Mesothelial cell of epicardium (in vitro differentiated cells): Measurements from ENCODE around the gene FTSJ1. TPM values are rescaled to one million over a fixed set of nuclear protein-coding genes. Genes with fewer than 3 reads are reported as not detected.
A peak's percentile ranks its signal among the peaks of the same experiment; 100 is the strongest.

Experiments used
- DNase-seq, 2 experiments: peaks; one replicate each; pipeline ENCODE4 v3.0.0; 2021; ENCODE audit warnings: low spot score in 2 of 2; ENCODE audit not compliant: unreplicated experiment in 2 of 2
- H3K27ac Mint-ChIP-seq: 2 replicates; pipeline ENCODE4 v1.8.0; 2021; ENCODE audit warnings: mixed read lengths
- H3K27me3 Mint-ChIP-seq: 2 replicates; pipeline ENCODE4 v1.8.0; 2021; ENCODE audit warnings: low read depth, mixed read lengths
- H3K36me3 Mint-ChIP-seq: 2 replicates; pipeline ENCODE4 v1.8.0; 2021; ENCODE audit warnings: mixed read lengths
- H3K4me1 Mint-ChIP-seq: 2 replicates; pipeline ENCODE4 v1.8.0; 2021; ENCODE audit warnings: mixed read lengths
- H3K4me3 Mint-ChIP-seq: 2 replicates; pipeline ENCODE4 v1.8.0; 2021; ENCODE audit warnings: mild to moderate bottlenecking, moderate library complexity, mixed read lengths
- H3K9me3 Mint-ChIP-seq: 2 replicates; pipeline ENCODE4 v1.8.0; 2021; ENCODE audit warnings: mixed read lengths
- CTCF ChIP-seq: fragments of 200-600 bp; sonication (generic); IDR thresholded peaks from one replicate; pipeline ENCODE4 v1.5.0; 2021; ENCODE audit warnings: antibody characterized with exemption; ENCODE audit not compliant: unreplicated experiment
- total RNA-seq: library from RNA; stranded (reverse); gene quantifications from 3 replicates; pipeline ENCODE4 v1.2.1, GENCODE V29; 2021

The FTSJ1 gene
- total RNA-seq, 1 donor from 2014 or later = 42.2 TPM

- peaks cover under 1% of the 10 kb centered on the region for H3K4me1 Mint-ChIP-seq
- no peak overlapping the region for H3K27ac Mint-ChIP-seq
- DNase-seq = no peak
- no peaks in the 10 kb centered on the region for H3K9me3 Mint-ChIP-seq
- H3K4me3 Mint-ChIP-seq = no peak overlapping the region
- no peaks in the 10 kb centered on the region for H3K36me3 Mint-ChIP-seq
- no peak for TF ChIP-seq CTCF
- H3K27me3 Mint-ChIP-seq = no peaks in the 10 kb centered on the region
Observed at GRCh38 chrX:48504261-48504660, 28.3 kb downstream of the FTSJ1 start.

- Mint-ChIP-seq H3K27ac (no peak overlapping the region), H3K9me3 (peaks cover under 1% of the 10 kb centered on the region), H3K4me3 (no peak overlapping the region), H3K4me1 (peaks cover 6% of the 10 kb centered on the region), H3K36me3 (no peaks in the 10 kb centered on the region), H3K27me3 (no peaks in the 10 kb centered on the region)
- no peak for TF ChIP-seq CTCF
- no peak for DNase-seq
Observed at GRCh38 chrX:48505481-48505880, 29.5 kb downstream of the FTSJ1 start.

DNA sequence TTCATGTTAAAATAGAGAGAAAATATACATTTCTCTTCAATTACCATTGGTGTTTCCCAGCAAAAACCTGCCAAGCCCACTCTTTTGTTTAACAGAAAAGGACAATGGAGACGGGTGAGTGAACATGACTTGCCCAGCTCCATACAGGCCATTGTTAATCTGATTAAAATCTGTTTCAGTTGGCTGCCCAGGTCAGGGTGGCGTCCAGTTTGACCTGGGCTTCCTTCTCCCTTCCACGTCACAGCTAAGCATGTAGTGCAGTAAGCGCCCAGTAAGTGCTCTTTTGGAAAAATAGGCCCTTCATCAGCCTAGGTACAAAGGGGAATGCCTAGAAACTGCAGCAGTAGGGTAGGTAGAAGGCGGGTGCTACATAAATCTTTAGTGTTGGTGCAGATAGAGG is 31.2 kb downstream of the FTSJ1 start:
- Mint-ChIP-seq H3K4me3 (peak overlapping the region; percentile 17), H3K27ac (no peak overlapping the region), H3K36me3 (no peaks in the 10 kb centered on the region), H3K27me3 (no peaks in the 10 kb centered on the region), H3K9me3 (peaks cover 8% of the 10 kb centered on the region), H3K4me1 (peaks cover 6% of the 10 kb centered on the region)
- no peak for TF ChIP-seq CTCF
- no peak for DNase-seq

- peak within 1 kb of the TSS; percentile 47 for H3K27ac Mint-ChIP-seq
- H3K4me3 Mint-ChIP-seq = peak within 1 kb of the TSS; percentile 82
- H3K9me3 Mint-ChIP-seq = peaks cover 12% of the 10 kb centered on the region
- peak; percentile 55 to 75 for DNase-seq
- no peaks in the 10 kb centered on the region for H3K36me3 Mint-ChIP-seq
- no peaks in the 10 kb centered on the region for H3K27me3 Mint-ChIP-seq
- peaks cover 6% of the 10 kb centered on the region for H3K4me1 Mint-ChIP-seq
- no peak for TF ChIP-seq CTCF
Observed at GRCh38 chrX:48508400-48509244, 32.6 kb downstream of the FTSJ1 start, which contains the start of gene PORCN. TSS of gene PORCN (plus strand) at chrX:48508992. CDS start at chrX:48509821, 829 bp downstream.

- no peak for TF ChIP-seq CTCF
- no peak for DNase-seq
- H3K36me3 Mint-ChIP-seq = no peaks in the 10 kb centered on the region
- H3K4me1 Mint-ChIP-seq = peaks cover 6% of the 10 kb centered on the region
- peak overlapping the region; percentile 47 for H3K27ac Mint-ChIP-seq
- H3K27me3 Mint-ChIP-seq = no peaks in the 10 kb centered on the region
- H3K9me3 Mint-ChIP-seq = peaks cover 13% of the 10 kb centered on the region
- peak overlapping the region; percentile 82 for H3K4me3 Mint-ChIP-seq
Observed at GRCh38 chrX:48509245-48509590, 33.2 kb downstream of the FTSJ1 start.
